Measurements from ENCODE around the gene GOLGA8S.
"Not testable (repeated sequence)": the region's sequence is repeated elsewhere in the genome, so short reads cannot be mapped to it uniquely, and the experiment has no call there.

Gene GOLGA8S

GRCh38 chr15:23412881-23413600 is 58.5 kb downstream of the GOLGA8S start:
- H3K4me3 Mint-ChIP-seq; H3K9me3 Mint-ChIP-seq; H3K36me3 Mint-ChIP-seq (ENCODE audit: low read depth); intact Hi-C loops (cut with micrococcal nuclease); H3K27me3 Mint-ChIP-seq; H3K4me1 Mint-ChIP-seq (ENCODE audit: low read depth); H3K27ac Mint-ChIP-seq: not testable (repeated sequence)
